HFF-Myc (cell line): Measurements from ENCODE around the gene ALK.

Experiments used
- DNase-seq: peaks from one replicate; pipeline ENCODE4 v3.0.0-alpha.2; 2011; ENCODE audit warnings: low read depth; ENCODE audit errors: extremely low read depth
- H3K4me3 ChIP-seq: replicated peaks from 2 replicates; pipeline ENCODE4 v1.5.1; 2011; ENCODE audit warnings: low read depth, mild to moderate bottlenecking, control low read depth, low read length
- CTCF ChIP-seq: IDR thresholded peaks from 2 replicates; pipeline ENCODE4 v1.5.1; 2012; ENCODE audit warnings: mild to moderate bottlenecking, low read depth, low read length, control low read depth; ENCODE audit errors: missing control alignments

Gene ALK

GRCh38 chr2:29762239-29762638 is 159.1 kb downstream of the ALK start:
- DNase-seq: no peak
- TF ChIP-seq CTCF: no peak
- H3K4me3 ChIP-seq: no peak overlapping the region

GRCh38 chr2:29761278-29761677 is 160.1 kb downstream of the ALK start:
- no peak for TF ChIP-seq CTCF
- no peak for DNase-seq
- H3K4me3 ChIP-seq: no peak overlapping the region

GRCh38 chr2:29760008-29760407 is 161.4 kb downstream of the ALK start:
- DNase-seq: no peak
- H3K4me3 ChIP-seq: no peak overlapping the region
- no peak for TF ChIP-seq CTCF

- no peak for TF ChIP-seq CTCF
- DNase-seq: no peak
- H3K4me3 ChIP-seq: no peak overlapping the region
Observed at GRCh38 chr2:29759360-29759759, 162.0 kb downstream of the ALK start.

GRCh38 chr2:29755829-29756228 is 165.6 kb downstream of the ALK start:
- H3K4me3 ChIP-seq: no peak overlapping the region
- TF ChIP-seq CTCF: no peak

GRCh38 chr2:29755233-29755632 is 166.2 kb downstream of the ALK start:
- no peak overlapping the region for H3K4me3 ChIP-seq
- no peak for DNase-seq

More at GRCh38 chr2:29755829-29756228, 165.6 kb downstream of the ALK start:
- no peak for DNase-seq

More at GRCh38 chr2:29755233-29755632, 166.2 kb downstream of the ALK start:
- TF ChIP-seq CTCF: no peak
